ENCODE measurements around the gene CD2. TPM values are rescaled to one million over a fixed set of nuclear protein-coding genes. Genes with fewer than 3 reads are reported as not detected.

Gene CD2
- total RNA-seq, 1 experiment from 2014 or later, result not detected

GRCh38 chr1:116791727-116792126 lies 37.5 kb downstream of the CD2 start:
- Histone ChIP-seq H3K9me3 (ENCODE audit: low read depth, low read length, poor library complexity, severe bottlenecking) (no peaks in the 10 kb centered on the region), H3K36me3 (ENCODE audit: insufficient read depth, low read length, poor library complexity, severe bottlenecking) (no peaks in the 10 kb centered on the region), H3K4me3 (ENCODE audit: low read depth, low read length, poor library complexity, severe bottlenecking) (no peak overlapping the region), H3K27me3 (replicated peaks; ENCODE audit: insufficient read depth, low read depth, low read length, poor library complexity) (peaks cover 8% of the 10 kb centered on the region), H3K27ac (ENCODE audit: low read depth, low read length, poor library complexity, severe bottlenecking) (no peak overlapping the region), H3K4me1 (ENCODE audit: insufficient read depth, low read length, poor library complexity, severe bottlenecking) (no peaks in the 10 kb centered on the region)
- no peak for DNase-seq (ENCODE audit: low spot score)
- TF ChIP-seq EZH2 (IDR thresholded peaks at IDR 0.05; ENCODE audit: borderline replicate concordance, low read depth, low read length, poor library complexity, severe bottlenecking), result no peak
- no peak for TF ChIP-seq CTCF (conservative IDR thresholded peaks at IDR 0.05; ENCODE audit: low read depth, low read length)
- no TSS peak for BruUV-seq (replicated peaks)
- ChIA-PET POLR2A (ENCODE audit: low non-redundant PET) (no interaction called here), CTCF (no interaction called here)
- intact Hi-C loops (cut with micrococcal nuclease; ENCODE audit: unreplicated experiment), result no loop called here

- no TSS peak for BruUV-seq (replicated peaks)
- TF ChIP-seq CTCF (conservative IDR thresholded peaks at IDR 0.05; ENCODE audit: low read depth, low read length) (no peak), EZH2 (IDR thresholded peaks at IDR 0.05; ENCODE audit: borderline replicate concordance, low read depth, low read length, poor library complexity, severe bottlenecking) (no peak)
- Histone ChIP-seq H3K27ac (ENCODE audit: low read depth, low read length, poor library complexity, severe bottlenecking) (no peak overlapping the region), H3K4me1 (ENCODE audit: insufficient read depth, low read length, poor library complexity, severe bottlenecking) (no peaks in the 10 kb centered on the region), H3K27me3 (replicated peaks; ENCODE audit: insufficient read depth, low read depth, low read length, poor library complexity) (peaks cover 5% of the 10 kb centered on the region), H3K9me3 (ENCODE audit: low read depth, low read length, poor library complexity, severe bottlenecking) (no peaks in the 10 kb centered on the region), H3K4me3 (ENCODE audit: low read depth, low read length, poor library complexity, severe bottlenecking) (no peak overlapping the region), H3K36me3 (ENCODE audit: insufficient read depth, low read length, poor library complexity, severe bottlenecking) (no peaks in the 10 kb centered on the region)
- CTCF ChIA-PET, result no interaction called here
- POLR2A ChIA-PET (ENCODE audit: low non-redundant PET), result no interaction called here
- no peak for DNase-seq (ENCODE audit: low spot score)
- intact Hi-C loops (cut with micrococcal nuclease; ENCODE audit: unreplicated experiment), result no loop called here
Observed at GRCh38 chr1:116793357-116793935, 39.2 kb downstream of the CD2 start.

- no peaks in the 10 kb centered on the region for H3K36me3 ChIP-seq (ENCODE audit: insufficient read depth, low read length, poor library complexity, severe bottlenecking)
- H3K27me3 ChIP-seq (replicated peaks; ENCODE audit: insufficient read depth, low read depth, low read length, poor library complexity), result peaks cover 5% of the 10 kb centered on the region
- H3K4me3 ChIP-seq (ENCODE audit: low read depth, low read length, poor library complexity, severe bottlenecking), result no peak overlapping the region
- no peak overlapping the region for H3K27ac ChIP-seq (ENCODE audit: low read depth, low read length, poor library complexity, severe bottlenecking)
- H3K4me1 ChIP-seq (ENCODE audit: insufficient read depth, low read length, poor library complexity, severe bottlenecking), result no peaks in the 10 kb centered on the region
- H3K9me3 ChIP-seq (ENCODE audit: low read depth, low read length, poor library complexity, severe bottlenecking), result no peaks in the 10 kb centered on the region
- no TSS peak for BruUV-seq (replicated peaks)
- intact Hi-C loops (cut with micrococcal nuclease; ENCODE audit: unreplicated experiment), result no loop called here
- DNase-seq (ENCODE audit: low spot score), result no peak
- POLR2A ChIA-PET (ENCODE audit: low non-redundant PET), result no interaction called here
- TF ChIP-seq CTCF (conservative IDR thresholded peaks at IDR 0.05; ENCODE audit: low read depth, low read length) (no peak), EZH2 (IDR thresholded peaks at IDR 0.05; ENCODE audit: borderline replicate concordance, low read depth, low read length, poor library complexity, severe bottlenecking) (no peak)
- CTCF ChIA-PET, result no interaction called here
Observed at GRCh38 chr1:116794371-116794770, 40.1 kb downstream of the CD2 start.

All from A673 (cell line).